Activated CD4-positive, alpha-beta memory T cell treated with anti-CD3 and anti-CD28 coated beads for 36 hours (primary cell): ENCODE results near the gene OLFML3. TPM values are rescaled to one million over a fixed set of nuclear protein-coding genes. Genes with fewer than 3 reads are reported as not detected.

Experiments
- CTCF ChIA-PET: fragments of 350-600 bp; sonication (Branson Sonifier 250); formaldehyde crosslinking; loops from one replicate; lab custom pipeline; 2021; ENCODE audit warnings: antibody characterized with exemption, inconsistent platforms; lab: Charles Lee
- POLR2A ChIA-PET: fragments of 350-600 bp; sonication (Branson Sonifier 250); formaldehyde crosslinking; loops from one replicate; lab custom pipeline; 2021; ENCODE audit warnings: antibody characterized with exemption; lab: Charles Lee
- DNase-seq: peaks from one replicate; pipeline ENCODE4 v3.0.0-alpha.2; 2020
- H3K27ac Mint-ChIP-seq: one replicate; pipeline ENCODE4 v1.8.0; 2021; ENCODE audit warnings: mixed read lengths
- H3K27me3 Mint-ChIP-seq: one replicate; pipeline ENCODE4 v1.8.0; 2021; ENCODE audit warnings: mixed read lengths
- H3K36me3 Mint-ChIP-seq: one replicate; pipeline ENCODE4 v1.8.0; 2021; ENCODE audit warnings: mixed read lengths
- H3K4me1 Mint-ChIP-seq: one replicate; pipeline ENCODE4 v1.8.0; 2021; ENCODE audit warnings: low read depth, mixed read lengths
- H3K4me3 Mint-ChIP-seq: one replicate; pipeline ENCODE4 v1.8.0; 2021; ENCODE audit warnings: mild to moderate bottlenecking, mixed read lengths
- H3K9me3 Mint-ChIP-seq: one replicate; pipeline ENCODE4 v1.8.0; 2021; ENCODE audit warnings: mixed read lengths
- intact Hi-C: fragments of 100-400 bp; cut with micrococcal nuclease; formaldehyde crosslinking; loops from one replicate; pipeline ENCODE4 v1.15.1; 2023
- total RNA-seq, 2 experiments: library from RNA; stranded (reverse); gene quantifications; one replicate each; pipeline ENCODE4 v1.2.3, GENCODE V29; 2021

The OLFML3 gene, protein sequence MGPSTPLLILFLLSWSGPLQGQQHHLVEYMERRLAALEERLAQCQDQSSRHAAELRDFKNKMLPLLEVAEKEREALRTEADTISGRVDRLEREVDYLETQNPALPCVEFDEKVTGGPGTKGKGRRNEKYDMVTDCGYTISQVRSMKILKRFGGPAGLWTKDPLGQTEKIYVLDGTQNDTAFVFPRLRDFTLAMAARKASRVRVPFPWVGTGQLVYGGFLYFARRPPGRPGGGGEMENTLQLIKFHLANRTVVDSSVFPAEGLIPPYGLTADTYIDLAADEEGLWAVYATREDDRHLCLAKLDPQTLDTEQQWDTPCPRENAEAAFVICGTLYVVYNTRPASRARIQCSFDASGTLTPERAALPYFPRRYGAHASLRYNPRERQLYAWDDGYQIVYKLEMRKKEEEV
- total RNA-seq = under 1 TPM in 1 of 2 experiments, not detected in 1; 0.21 TPM

DNA sequence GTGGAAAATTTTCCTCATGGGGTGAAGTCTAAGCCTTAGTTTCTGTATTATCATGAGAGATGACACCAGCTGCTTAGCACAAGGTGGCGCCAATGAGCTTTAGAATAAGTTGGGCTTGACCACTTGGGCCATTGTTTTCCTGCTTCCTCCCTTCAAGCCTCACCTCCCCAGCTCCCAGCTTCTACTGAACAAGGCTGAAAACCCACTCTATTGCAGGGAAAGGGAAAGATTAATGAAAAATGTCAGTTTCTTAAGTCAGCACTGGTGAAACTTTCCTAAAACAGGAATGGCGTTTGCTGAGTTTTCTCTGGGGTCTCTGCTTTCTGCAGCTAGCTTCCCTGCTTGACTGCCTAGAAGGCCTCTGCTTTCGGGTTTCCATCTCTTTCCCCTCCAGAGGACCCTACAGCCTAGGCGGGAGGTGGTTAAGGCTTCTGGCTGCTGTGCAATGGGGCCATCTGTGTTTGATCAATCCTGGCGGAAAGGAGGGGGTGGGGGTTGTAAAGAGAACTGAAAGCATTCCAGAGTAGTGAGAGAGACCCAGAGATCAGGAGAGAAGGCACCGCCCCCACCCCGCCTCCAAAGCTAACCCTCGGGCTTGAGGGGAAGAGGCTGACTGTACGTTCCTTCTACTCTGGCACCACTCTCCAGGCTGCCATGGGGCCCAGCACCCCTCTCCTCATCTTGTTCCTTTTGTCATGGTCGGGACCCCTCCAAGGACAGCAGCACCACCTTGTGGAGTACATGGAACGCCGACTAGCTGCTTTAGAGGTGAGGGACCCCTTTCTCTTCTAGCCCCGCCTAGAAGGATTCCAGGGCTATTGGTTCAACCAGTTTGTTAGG, at the start of gene OLFML3:
Gene OLFML3, plus strand, starts transcription at position 612 of the 840 bp plus-strand sequence. Its CDS starts 43 bp downstream, at position 655.
- Mint-ChIP-seq H3K36me3 (peaks cover 16% of the 10 kb centered on the region), H3K27me3 (no peaks in the 10 kb centered on the region), H3K9me3 (no peaks in the 10 kb centered on the region), H3K4me3 (no peak within 1 kb of the TSS), H3K4me1 (peaks cover 33% of the 10 kb centered on the region), H3K27ac (no peak within 1 kb of the TSS)
- CTCF ChIA-PET = interaction anchor here (0.6 to 7.2 kb wide), 18 partner anchors 15 to 1487 kb away, joined by 3 to 92 read pairs (median 4); no protein-coding TSS in a partner anchor
- POLR2A ChIA-PET = interaction anchor here (0.6 to 1.5 kb wide), 2 partner anchors 27 to 304 kb away, joined by 3 to 5 read pairs; no protein-coding TSS in a partner anchor
- DNase-seq = peak; percentile 67
- intact Hi-C loops = loop anchor here (1.0 to 5.0 kb wide), 4 partner anchors 47 to 363 kb away; no protein-coding TSS in a partner anchor

DNA sequence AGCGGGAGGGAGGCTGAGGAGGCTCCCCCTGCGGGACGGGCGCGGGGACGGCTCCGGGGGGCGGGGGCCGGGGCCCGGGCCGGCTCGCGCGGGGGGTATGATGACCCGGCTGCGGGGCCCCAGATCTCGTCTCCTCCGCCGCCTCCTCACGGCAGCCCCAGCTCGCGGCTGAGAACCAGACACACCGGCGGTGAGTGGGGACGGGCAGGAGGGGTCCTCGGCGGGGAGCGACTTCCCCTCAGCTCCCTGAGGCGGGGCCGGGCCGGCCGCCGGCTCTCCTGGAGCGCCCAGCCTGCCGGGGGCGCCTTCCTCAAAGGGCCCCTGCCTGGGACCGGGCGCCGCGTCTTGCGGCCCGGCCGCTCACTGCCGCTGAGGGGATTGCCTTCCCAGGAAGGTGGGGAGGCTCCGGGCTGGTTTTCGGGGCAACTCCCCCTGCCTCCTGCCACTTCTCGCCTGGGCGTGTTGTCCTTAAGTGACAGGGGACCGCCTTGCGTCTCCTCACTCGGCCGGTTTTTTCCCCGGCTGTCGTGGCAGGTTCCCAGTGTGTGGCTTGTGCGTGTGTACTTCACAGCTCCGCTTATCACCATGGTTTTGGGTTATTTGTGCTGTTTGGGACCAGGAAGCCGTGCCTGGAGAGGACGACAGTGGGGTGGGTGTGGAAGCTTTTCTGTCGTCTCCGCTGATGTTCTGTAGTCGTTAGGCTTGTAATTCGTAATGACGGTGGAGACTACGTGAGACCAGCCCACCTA, 49.4 kb upstream of the OLFML3 start:
- Mint-ChIP-seq H3K9me3 (no peaks in the 10 kb centered on the region), H3K27ac (peak overlapping the region; percentile 98), H3K36me3 (peaks cover 14% of the 10 kb centered on the region), H3K27me3 (no peaks in the 10 kb centered on the region), H3K4me1 (peaks cover 49% of the 10 kb centered on the region), H3K4me3 (peak overlapping the region; percentile 94)
- POLR2A ChIA-PET = interaction anchor here (1.0 to 4.1 kb wide), 20 partner anchors 11 to 1312 kb away, joined by 3 to 137 read pairs (median 6); partner anchors contain the start of genes AP4B1, DCLRE1B, LRIG2 and RSBN1
- CTCF ChIA-PET = interaction anchor here (0.5 to 4.5 kb wide), 14 partner anchors 10 to 857 kb away, joined by 3 to 54 read pairs (median 6); partner anchors contain the start of genes AP4B1, DCLRE1B, LRIG2 and RSBN1
- intact Hi-C loops = loop anchor here (1.0 to 10.0 kb wide), 12 partner anchors 10 to 974 kb away; partner anchors contain the start of genes CSDE1, DCLRE1B, MAGI3 and OLFML3
- DNase-seq = peak; percentile 79

DNA sequence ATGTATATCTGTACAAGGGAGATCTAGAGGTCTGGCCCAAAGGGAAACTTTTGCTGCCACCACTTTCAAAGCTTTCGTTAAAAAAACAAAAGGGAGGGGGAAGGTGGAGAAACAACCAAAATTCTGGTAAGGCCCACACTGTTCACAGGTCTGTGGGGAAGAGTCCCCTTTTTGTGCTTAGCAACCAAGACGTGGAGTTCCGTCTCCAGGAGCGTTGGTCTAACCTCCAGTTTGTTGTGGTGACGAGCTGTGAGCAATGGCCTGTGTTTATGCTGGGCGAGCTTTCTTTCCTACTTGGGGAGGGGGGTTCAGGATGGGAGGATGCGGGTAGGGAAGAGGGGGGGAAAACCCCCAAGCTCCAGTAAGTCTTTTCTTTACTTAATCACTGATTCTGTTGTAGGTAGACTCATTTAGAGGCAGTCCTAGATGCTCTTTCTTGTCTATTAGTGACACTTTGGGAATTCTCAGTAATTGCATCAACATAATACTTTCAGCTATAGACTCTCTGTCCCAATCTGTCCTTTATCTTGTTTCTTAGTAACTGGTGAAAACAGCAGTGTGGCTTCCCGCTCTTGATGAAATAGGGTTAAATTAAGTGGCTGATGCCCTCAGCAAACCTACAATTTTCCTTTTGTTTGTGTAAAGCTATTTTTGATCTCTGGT, 48.6 kb upstream of the OLFML3 start:
- Mint-ChIP-seq H3K27ac (peak overlapping the region; percentile 98), H3K4me1 (peaks cover 57% of the 10 kb centered on the region), H3K27me3 (no peaks in the 10 kb centered on the region), H3K4me3 (peak overlapping the region; percentile 94), H3K36me3 (peaks cover 20% of the 10 kb centered on the region), H3K9me3 (no peaks in the 10 kb centered on the region)
- CTCF ChIA-PET = interaction anchor here (0.8 to 4.5 kb wide), 12 partner anchors 10 to 858 kb away, joined by 3 to 54 read pairs (median 8); partner anchors contain the start of genes AP4B1, DCLRE1B and LRIG2
- intact Hi-C loops = loop anchor here (1.0 to 10.0 kb wide), 10 partner anchors 10 to 974 kb away; partner anchors contain the start of genes CSDE1, MAGI3, OLFML3 and PHTF1
- POLR2A ChIA-PET = interaction anchor here (0.7 to 4.1 kb wide), 20 partner anchors 10 to 1313 kb away, joined by 3 to 137 read pairs (median 6); partner anchors contain the start of genes AP4B1, DCLRE1B, LRIG2 and RSBN1
- DNase-seq = peak; percentile 89

DNA sequence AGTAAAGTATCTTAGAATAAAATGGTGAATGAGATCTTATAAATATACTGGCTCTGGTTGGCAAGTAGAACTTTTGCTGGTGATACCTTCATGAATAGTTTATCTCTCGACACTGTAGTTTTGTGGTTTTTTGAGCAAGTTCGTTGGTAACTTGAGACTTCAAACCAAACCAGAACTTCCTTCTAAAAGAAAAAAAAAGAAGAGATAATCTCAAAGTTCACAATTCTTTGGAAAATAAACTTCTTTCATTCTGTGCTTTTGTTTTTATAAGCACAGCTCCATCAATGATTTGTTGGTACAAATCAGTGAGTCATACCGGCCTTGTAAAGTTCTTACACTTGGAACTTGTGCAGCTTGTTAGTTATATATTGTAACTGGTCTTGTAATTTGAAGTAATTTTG, 47.8 kb upstream of the OLFML3 start:
- ChIA-PET POLR2A (interaction anchor here (1.0 to 4.1 kb wide), 14 partner anchors 9 to 1314 kb away, joined by 3 to 137 read pairs (median 6); partner anchors contain the start of genes AP4B1, DCLRE1B and RSBN1), CTCF (interaction anchor here (1.1 to 4.5 kb wide), 7 partner anchors 9 to 351 kb away, joined by 3 to 54 read pairs (median 10); partner anchors contain the start of genes AP4B1 and DCLRE1B)
- intact Hi-C loops = loop anchor here (2.0 to 10.0 kb wide), 6 partner anchors 15 to 823 kb away; partner anchors contain the start of genes CSDE1, MAGI3, OLFML3 and PHTF1
- Mint-ChIP-seq H3K4me1 (peaks cover 64% of the 10 kb centered on the region), H3K36me3 (peaks cover 21% of the 10 kb centered on the region), H3K4me3 (peak overlapping the region; percentile 94), H3K27me3 (no peaks in the 10 kb centered on the region), H3K9me3 (no peaks in the 10 kb centered on the region), H3K27ac (peak overlapping the region; percentile 98)
- no peak for DNase-seq

DNA sequence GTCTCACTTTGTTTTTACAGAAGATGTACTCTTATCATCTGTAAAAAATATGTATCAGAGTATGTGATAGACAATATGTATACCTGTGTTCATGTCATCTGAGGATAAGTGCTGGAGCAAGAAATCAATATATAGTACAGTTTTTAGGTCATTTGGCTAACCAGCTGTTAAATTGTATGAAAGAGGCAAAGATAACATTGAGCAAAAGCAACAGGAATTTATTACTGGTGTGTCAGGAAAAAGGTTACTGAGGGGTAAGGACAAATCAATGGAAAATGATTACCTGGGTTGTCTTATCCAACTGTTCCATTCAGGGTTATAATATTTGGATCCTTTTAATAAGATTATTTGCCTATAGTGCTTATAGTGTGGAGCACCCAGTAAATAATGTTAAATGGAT, 45.3 kb upstream of the OLFML3 start:
- H3K27me3 Mint-ChIP-seq = no peaks in the 10 kb centered on the region
- H3K4me1 Mint-ChIP-seq = peaks cover 76% of the 10 kb centered on the region
- H3K27ac Mint-ChIP-seq = peak overlapping the region; percentile 98
- POLR2A ChIA-PET = interaction anchor here (2.3 kb wide), 1 partner anchor 13 kb away, joined by 6 read pairs; no protein-coding TSS in a partner anchor
- H3K9me3 Mint-ChIP-seq = no peaks in the 10 kb centered on the region
- CTCF ChIA-PET = interaction anchor here (0.8 to 1.3 kb wide), 2 partner anchors 13 to 349 kb away, joined by 3 to 4 read pairs; no protein-coding TSS in a partner anchor
- intact Hi-C loops = loop anchor here (5.0 to 10.0 kb wide), 4 partner anchors 43 to 821 kb away; partner anchors contain the start of genes CSDE1, MAGI3, OLFML3 and PHTF1
- no peak for DNase-seq
- peak overlapping the region; percentile 94 for H3K4me3 Mint-ChIP-seq
- H3K36me3 Mint-ChIP-seq = peaks cover 20% of the 10 kb centered on the region

DNA sequence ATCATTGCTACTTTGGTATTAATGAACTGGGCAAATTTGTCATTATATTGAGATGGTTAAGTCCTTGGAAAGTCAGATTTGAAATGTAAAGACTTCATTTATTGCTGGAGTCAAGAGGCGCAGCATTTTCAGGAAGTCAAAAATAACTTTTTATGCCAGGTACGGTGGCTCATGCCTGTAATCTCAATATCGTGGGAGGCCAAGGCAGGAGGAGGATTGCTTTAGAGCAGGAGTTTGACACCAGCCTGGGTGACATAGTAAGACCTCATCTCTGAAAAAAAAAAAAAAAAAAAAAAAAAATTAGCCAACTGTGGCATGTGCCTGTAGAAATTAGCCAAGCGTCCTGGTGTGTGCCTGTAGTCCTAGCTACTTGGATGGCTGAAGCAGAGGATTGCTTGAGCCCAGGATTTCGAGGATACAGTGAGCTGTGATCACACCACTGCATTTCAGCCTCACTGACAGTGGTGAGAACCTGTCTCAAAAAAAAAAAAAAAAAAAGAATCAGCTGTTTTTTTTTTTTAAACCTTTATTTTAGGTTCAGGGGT, 44.7 kb upstream of the OLFML3 start:
- intact Hi-C loops = loop anchor here (5.0 to 10.0 kb wide), 4 partner anchors 43 to 820 kb away; partner anchors contain the start of genes CSDE1, MAGI3, OLFML3 and PHTF1
- CTCF ChIA-PET = interaction anchor here (1.0 to 1.3 kb wide), 2 partner anchors 99 to 348 kb away, joined by 3 to 4 read pairs; no protein-coding TSS in a partner anchor
- POLR2A ChIA-PET = interaction anchor here (2.3 kb wide), 1 partner anchor 12 kb away, joined by 6 read pairs; no protein-coding TSS in a partner anchor
- Mint-ChIP-seq H3K27ac (peak overlapping the region; percentile 98), H3K9me3 (no peaks in the 10 kb centered on the region), H3K36me3 (peaks cover 24% of the 10 kb centered on the region), H3K4me1 (peaks cover 82% of the 10 kb centered on the region), H3K27me3 (no peaks in the 10 kb centered on the region), H3K4me3 (peak overlapping the region; percentile 31)
- no peak for DNase-seq

DNA sequence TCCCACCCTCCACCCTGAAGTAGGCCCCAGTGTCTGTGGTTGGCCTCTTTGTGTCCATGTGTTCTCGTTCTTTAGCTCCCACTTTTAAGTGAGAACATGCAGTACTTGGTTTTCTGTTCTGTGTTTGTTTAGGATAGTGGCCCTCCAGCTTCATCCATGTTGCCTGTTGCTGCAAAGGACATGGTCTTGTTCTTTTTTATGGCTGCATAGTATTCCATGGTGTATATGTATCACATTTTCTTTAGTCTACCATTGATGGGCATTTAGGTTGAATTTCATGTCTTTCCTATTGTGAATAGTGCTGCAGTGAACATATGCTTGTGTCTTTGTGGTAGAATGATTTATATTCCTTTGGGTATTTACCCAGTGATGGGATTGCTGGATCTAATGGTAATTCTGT, 44.1 kb upstream of the OLFML3 start:
- no peak overlapping the region for H3K4me3 Mint-ChIP-seq
- CTCF ChIA-PET = interaction anchor here (0.9 to 1.0 kb wide), 2 partner anchors 29 to 100 kb away, joined by 3 read pairs; no protein-coding TSS in a partner anchor
- peaks cover 88% of the 10 kb centered on the region for H3K4me1 Mint-ChIP-seq
- peaks cover 24% of the 10 kb centered on the region for H3K36me3 Mint-ChIP-seq
- H3K9me3 Mint-ChIP-seq = no peaks in the 10 kb centered on the region
- intact Hi-C loops = loop anchor here (10.0 kb wide), 3 partner anchors 180 to 820 kb away; partner anchors contain the start of genes CSDE1, MAGI3 and PHTF1
- POLR2A ChIA-PET = no interaction called here
- no peak for DNase-seq
- no peaks in the 10 kb centered on the region for H3K27me3 Mint-ChIP-seq
- H3K27ac Mint-ChIP-seq = peak overlapping the region; percentile 65

DNA sequence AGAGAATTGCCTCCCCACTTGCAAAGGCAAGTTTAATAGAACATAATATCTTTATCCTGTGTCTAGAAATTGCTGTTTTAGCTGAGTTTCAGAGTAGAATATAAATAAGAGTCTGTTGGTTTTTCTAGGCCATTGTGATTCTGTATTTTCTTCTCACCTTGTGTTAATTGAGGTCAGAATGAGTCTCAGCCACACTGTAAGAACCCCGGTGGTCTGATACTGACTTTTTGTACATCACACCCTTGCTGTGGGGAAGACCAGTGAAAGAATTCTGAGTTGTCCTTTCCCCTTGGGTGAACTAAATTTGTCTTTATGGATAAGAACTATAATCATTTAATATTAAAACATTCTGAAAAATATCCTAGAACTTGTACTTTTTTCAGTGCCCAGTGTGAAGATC, 43.3 kb upstream of the OLFML3 start:
- Mint-ChIP-seq H3K4me3 (no peak overlapping the region), H3K27me3 (no peaks in the 10 kb centered on the region), H3K4me1 (peaks cover 93% of the 10 kb centered on the region), H3K36me3 (peaks cover 32% of the 10 kb centered on the region), H3K9me3 (no peaks in the 10 kb centered on the region), H3K27ac (peak overlapping the region; percentile 38)
- ChIA-PET POLR2A (no interaction called here), CTCF (interaction anchor here (0.9 kb wide), 1 partner anchor 28 kb away, joined by 3 read pairs; no protein-coding TSS in a partner anchor)
- intact Hi-C loops = loop anchor here (10.0 kb wide), 3 partner anchors 181 to 819 kb away; partner anchors contain the start of genes CSDE1, MAGI3 and PHTF1
- no peak for DNase-seq

DNA sequence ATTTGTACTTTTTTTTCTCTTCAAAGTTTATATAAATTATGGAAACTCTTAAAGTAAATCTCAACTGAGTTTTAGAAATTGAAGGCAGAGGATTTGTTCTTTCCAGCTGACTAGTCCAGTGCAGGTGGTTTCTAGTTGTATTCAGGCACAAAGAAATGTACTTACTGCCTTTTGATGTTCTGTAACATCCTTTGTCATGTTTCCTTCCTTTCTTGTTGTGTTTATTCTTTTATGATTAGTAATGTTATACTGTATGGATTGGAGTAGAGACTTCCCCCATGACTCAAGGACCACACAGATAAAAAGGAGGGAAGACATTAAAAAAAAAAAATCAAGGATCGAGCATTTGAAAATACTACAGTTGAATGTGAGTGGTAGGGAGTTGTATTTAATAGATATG, 42.1 kb upstream of the OLFML3 start:
- ChIA-PET POLR2A (no interaction called here), CTCF (interaction anchor here (1.0 kb wide), 1 partner anchor 9 kb away, joined by 3 read pairs; no protein-coding TSS in a partner anchor)
- peaks cover 39% of the 10 kb centered on the region for H3K36me3 Mint-ChIP-seq

More for the DNA sequence above, 42.1 kb upstream of the OLFML3 start:
- Mint-ChIP-seq H3K4me3 (no peak overlapping the region), H3K27me3 (no peaks in the 10 kb centered on the region), H3K27ac (peak overlapping the region; percentile 11), H3K4me1 (peaks cover 89% of the 10 kb centered on the region), H3K9me3 (no peaks in the 10 kb centered on the region)
- intact Hi-C loops = loop anchor here (10.0 kb wide), 3 partner anchors 182 to 818 kb away; partner anchors contain the start of genes CSDE1, MAGI3 and PHTF1
- DNase-seq = no peak
